ENCODE measurements around the gene MYRFL. TPM values are rescaled to one million over a fixed set of nuclear protein-coding genes. Genes with fewer than 3 reads are reported as not detected.

MYRFL gene
- total RNA-seq, 1 experiment from 2014 or later = not detected

DNA sequence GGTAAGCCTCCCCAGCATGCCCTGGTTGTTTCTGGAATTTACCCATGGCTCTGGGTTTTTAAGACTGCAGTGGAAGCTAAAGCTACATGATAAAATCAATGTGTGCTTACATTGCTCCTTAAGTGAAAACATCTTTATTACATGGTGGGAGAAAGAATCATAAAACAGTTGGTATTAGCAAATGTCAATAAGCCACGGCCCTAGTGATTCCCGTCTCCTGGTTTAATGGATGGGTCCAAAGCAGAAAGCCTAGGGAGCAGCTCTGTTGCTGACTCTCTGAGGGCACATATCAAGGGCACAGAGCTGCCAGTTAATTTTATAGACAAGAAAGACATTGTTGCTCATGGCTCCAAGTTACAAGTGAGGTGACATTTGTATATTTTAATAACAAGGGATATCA is 127.9 kb downstream of the MYRFL start:
- ChIA-PET POLR2A (no interaction called here), CTCF (interaction anchor here (0.7 to 1.7 kb wide), 2 partner anchors 52 to 344 kb away, joined by 4 to 6 read pairs; no protein-coding TSS in a partner anchor)
- TF ChIP-seq, protein P1, sequence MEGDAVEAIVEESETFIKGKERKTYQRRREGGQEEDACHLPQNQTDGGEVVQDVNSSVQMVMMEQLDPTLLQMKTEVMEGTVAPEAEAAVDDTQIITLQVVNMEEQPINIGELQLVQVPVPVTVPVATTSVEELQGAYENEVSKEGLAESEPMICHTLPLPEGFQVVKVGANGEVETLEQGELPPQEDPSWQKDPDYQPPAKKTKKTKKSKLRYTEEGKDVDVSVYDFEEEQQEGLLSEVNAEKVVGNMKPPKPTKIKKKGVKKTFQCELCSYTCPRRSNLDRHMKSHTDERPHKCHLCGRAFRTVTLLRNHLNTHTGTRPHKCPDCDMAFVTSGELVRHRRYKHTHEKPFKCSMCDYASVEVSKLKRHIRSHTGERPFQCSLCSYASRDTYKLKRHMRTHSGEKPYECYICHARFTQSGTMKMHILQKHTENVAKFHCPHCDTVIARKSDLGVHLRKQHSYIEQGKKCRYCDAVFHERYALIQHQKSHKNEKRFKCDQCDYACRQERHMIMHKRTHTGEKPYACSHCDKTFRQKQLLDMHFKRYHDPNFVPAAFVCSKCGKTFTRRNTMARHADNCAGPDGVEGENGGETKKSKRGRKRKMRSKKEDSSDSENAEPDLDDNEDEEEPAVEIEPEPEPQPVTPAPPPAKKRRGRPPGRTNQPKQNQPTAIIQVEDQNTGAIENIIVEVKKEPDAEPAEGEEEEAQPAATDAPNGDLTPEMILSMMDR (IDR thresholded peaks at IDR 0.05; ENCODE audit: unreplicated experiment) = no peak
- Mint-ChIP-seq H3K27me3 (ENCODE audit: insufficient read depth, unreplicated experiment) (no peaks in the 10 kb centered on the region), H3K4me3 (ENCODE audit: unreplicated experiment) (no peak overlapping the region), H3K9me3 (ENCODE audit: unreplicated experiment) (no peaks in the 10 kb centered on the region), H3K36me3 (ENCODE audit: insufficient read depth, unreplicated experiment) (peaks cover 5% of the 10 kb centered on the region), H3K27ac (ENCODE audit: low read depth, unreplicated experiment) (no peak overlapping the region), H3K4me1 (ENCODE audit: insufficient read depth, unreplicated experiment) (no peaks in the 10 kb centered on the region)
- intact Hi-C loops (cut with micrococcal nuclease) = no loop called here
- DNase-seq (ENCODE audit: unreplicated experiment) = no peak
- no TSS peak for BruUV-seq (replicated peaks)

DNA sequence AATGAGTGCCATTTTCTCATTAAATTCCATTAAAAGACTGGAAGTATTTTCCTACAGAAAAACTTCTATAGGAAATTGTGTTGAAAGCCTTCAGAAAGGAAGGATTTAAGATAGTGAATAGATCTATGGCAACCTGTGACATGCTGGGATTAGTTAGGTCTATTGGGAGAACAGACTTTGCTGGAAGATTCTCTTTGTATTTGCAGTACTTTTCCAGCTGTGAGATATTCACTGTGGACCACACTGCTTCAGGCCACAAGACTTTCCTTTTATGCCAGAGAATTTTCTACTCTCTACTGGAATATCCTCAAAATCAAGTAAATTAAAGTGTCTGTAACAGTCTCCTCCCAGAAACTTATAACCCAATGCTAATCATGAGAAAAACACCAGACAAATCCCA is 136.2 kb downstream of the MYRFL start:
- H3K27ac Mint-ChIP-seq (ENCODE audit: low read depth, unreplicated experiment) = no peak overlapping the region
- H3K4me3 Mint-ChIP-seq (ENCODE audit: unreplicated experiment) = no peak overlapping the region
- TF ChIP-seq, protein P1 (IDR thresholded peaks at IDR 0.05; ENCODE audit: unreplicated experiment) = no peak
- BruUV-seq (replicated peaks) = no TSS peak
- intact Hi-C loops (cut with micrococcal nuclease) = no loop called here
- H3K27me3 Mint-ChIP-seq (ENCODE audit: insufficient read depth, unreplicated experiment) = no peaks in the 10 kb centered on the region
- peaks cover 6% of the 10 kb centered on the region for H3K4me1 Mint-ChIP-seq (ENCODE audit: insufficient read depth, unreplicated experiment)
- POLR2A ChIA-PET = interaction anchor here (0.7 to 1.5 kb wide), 2 partner anchors 27 to 491 kb away, joined by 3 to 7 read pairs; no protein-coding TSS in a partner anchor
- H3K36me3 Mint-ChIP-seq (ENCODE audit: insufficient read depth, unreplicated experiment) = no peaks in the 10 kb centered on the region
- no peak for DNase-seq (ENCODE audit: unreplicated experiment)
- H3K9me3 Mint-ChIP-seq (ENCODE audit: unreplicated experiment) = no peaks in the 10 kb centered on the region
- CTCF ChIA-PET = no interaction called here

DNA sequence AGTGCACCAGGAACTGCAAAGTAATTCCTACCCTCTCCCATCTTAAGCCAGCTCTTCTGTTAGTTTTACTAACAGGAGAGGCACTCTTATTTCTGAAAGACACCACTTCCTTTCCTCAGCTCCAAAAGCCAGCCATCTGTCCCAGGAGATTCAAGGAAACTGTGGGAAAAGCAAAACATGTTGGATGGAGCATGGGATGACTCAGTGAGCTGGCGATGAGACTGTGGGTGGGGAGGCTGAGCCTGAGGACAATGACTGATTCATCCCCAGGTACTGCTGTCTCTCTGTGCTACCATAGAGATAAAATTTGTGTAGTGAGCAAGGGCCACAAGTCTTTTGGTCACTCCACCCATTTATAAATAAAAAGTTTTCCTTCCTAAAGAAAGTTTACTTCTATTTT is 141.4 kb downstream of the MYRFL start:
- POLR2A ChIA-PET = interaction anchor here (0.9 to 2.6 kb wide), 9 partner anchors 9 to 315 kb away, joined by 3 to 30 read pairs (median 5); partner anchors contain the start of gene CNOT2
- no peaks in the 10 kb centered on the region for H3K27me3 Mint-ChIP-seq (ENCODE audit: insufficient read depth, unreplicated experiment)
- CTCF ChIA-PET = interaction anchor here (0.6 to 2.2 kb wide), 5 partner anchors 10 to 189 kb away, joined by 4 to 9 read pairs (median 4); no protein-coding TSS in a partner anchor
- H3K9me3 Mint-ChIP-seq (ENCODE audit: unreplicated experiment) = no peaks in the 10 kb centered on the region
- no TSS peak for BruUV-seq (replicated peaks)
- peak overlapping the region; percentile 86 for H3K27ac Mint-ChIP-seq (ENCODE audit: low read depth, unreplicated experiment)
- TF ChIP-seq, protein P1 (IDR thresholded peaks at IDR 0.05; ENCODE audit: unreplicated experiment) = no peak
- H3K36me3 Mint-ChIP-seq (ENCODE audit: insufficient read depth, unreplicated experiment) = no peaks in the 10 kb centered on the region
- peaks cover 23% of the 10 kb centered on the region for H3K4me1 Mint-ChIP-seq (ENCODE audit: insufficient read depth, unreplicated experiment)
- intact Hi-C loops (cut with micrococcal nuclease) = loop anchor here (1.0 to 2.0 kb wide), 2 partner anchors 66 to 277 kb away; partner anchors contain the start of gene CNOT2
- H3K4me3 Mint-ChIP-seq (ENCODE audit: unreplicated experiment) = peak overlapping the region; percentile 6
- peak; percentile 88 for DNase-seq (ENCODE audit: unreplicated experiment)

DNA sequence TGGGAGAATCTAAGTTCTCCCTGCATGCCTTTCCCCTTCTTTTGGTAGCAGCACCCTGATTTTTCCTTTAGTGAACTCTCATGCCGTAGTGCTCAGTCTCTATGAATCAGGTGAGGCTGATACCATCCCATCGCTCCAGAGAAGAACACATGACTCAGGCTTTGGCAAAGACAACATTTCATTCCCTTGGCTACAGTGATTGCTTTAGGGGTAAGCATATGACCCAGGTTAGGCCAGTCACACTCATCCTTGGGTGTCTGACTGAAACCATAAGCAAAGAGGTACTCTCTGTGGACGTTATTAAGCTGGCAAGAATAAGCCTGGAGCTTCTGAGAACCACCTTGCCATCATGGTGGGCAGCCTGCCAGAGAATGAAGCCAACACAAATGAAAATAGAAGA is 141.8 kb downstream of the MYRFL start:
- CTCF ChIA-PET = interaction anchor here (1.5 kb wide), 1 partner anchor 10 kb away, joined by 4 read pairs; no protein-coding TSS in a partner anchor
- H3K9me3 Mint-ChIP-seq (ENCODE audit: unreplicated experiment) = no peaks in the 10 kb centered on the region
- no peaks in the 10 kb centered on the region for H3K27me3 Mint-ChIP-seq (ENCODE audit: insufficient read depth, unreplicated experiment)
- intact Hi-C loops (cut with micrococcal nuclease) = loop anchor here (1.0 to 2.0 kb wide), 2 partner anchors 66 to 276 kb away; partner anchors contain the start of gene CNOT2
- peak; percentile 83 for DNase-seq (ENCODE audit: unreplicated experiment)
- BruUV-seq (replicated peaks) = no TSS peak
- POLR2A ChIA-PET = interaction anchor here (0.9 to 2.6 kb wide), 7 partner anchors 11 to 315 kb away, joined by 3 to 30 read pairs (median 7); partner anchors contain the start of gene CNOT2
- H3K36me3 Mint-ChIP-seq (ENCODE audit: insufficient read depth, unreplicated experiment) = no peaks in the 10 kb centered on the region
- H3K27ac Mint-ChIP-seq (ENCODE audit: low read depth, unreplicated experiment) = peak overlapping the region; percentile 86
- TF ChIP-seq, protein P1 (IDR thresholded peaks at IDR 0.05; ENCODE audit: unreplicated experiment) = no peak
- H3K4me3 Mint-ChIP-seq (ENCODE audit: unreplicated experiment) = peak overlapping the region; percentile 6
- H3K4me1 Mint-ChIP-seq (ENCODE audit: insufficient read depth, unreplicated experiment) = peaks cover 23% of the 10 kb centered on the region
